KOPT-K1 (cell line): ENCODE data around the gene PPM1E.
"Not testable (repeated sequence)": the region's sequence is repeated elsewhere in the genome, so short reads cannot be mapped to it uniquely, and the experiment has no call there.

ENCODE experiments used
- H3K27ac ChIP-seq: fragments of 200-600 bp; sonication (generic); 2 replicates; pipeline ENCODE4 v1.5.1; 2016; ENCODE audit warnings: antibody characterized with exemption, mild to moderate bottlenecking, low read depth, low read length; ENCODE audit not compliant: poor library complexity, severe bottlenecking
- H3K36me3 ChIP-seq: fragments of 200-600 bp; sonication (generic); 2 replicates; pipeline ENCODE4 v1.5.1; 2017; ENCODE audit warnings: antibody characterized with exemption, mild to moderate bottlenecking, low read length, moderate library complexity; ENCODE audit not compliant: insufficient read depth
- H3K9me3 ChIP-seq: fragments of 200-600 bp; sonication (generic); 2 replicates; pipeline ENCODE4 v1.5.1; 2017; ENCODE audit warnings: antibody characterized with exemption, low read length, mild to moderate bottlenecking; ENCODE audit not compliant: insufficient read depth, poor library complexity, severe bottlenecking

PPM1E gene

DNA sequence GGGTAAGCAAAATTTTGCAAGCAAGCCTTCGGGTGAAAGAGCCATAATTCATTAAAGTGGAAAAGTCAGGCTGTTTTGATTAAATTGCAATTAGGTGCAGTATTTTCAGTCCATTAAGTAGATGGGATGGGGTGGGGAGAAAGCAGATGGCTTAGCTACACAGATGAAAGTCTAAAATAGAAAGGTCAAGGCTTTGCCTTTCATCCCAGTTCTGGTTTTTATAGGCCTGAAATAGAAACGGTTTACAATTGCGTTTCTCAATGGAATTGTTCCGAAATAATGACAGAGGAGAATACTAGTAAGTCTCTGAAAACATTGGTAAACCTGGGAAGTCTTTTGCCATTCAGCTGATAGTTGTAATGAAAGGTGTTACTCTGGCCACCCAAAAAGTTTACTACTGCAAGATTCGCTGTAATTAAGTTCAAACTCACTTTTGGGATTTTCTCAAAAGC is 1.5 kb downstream of the PPM1E start:
- H3K9me3 ChIP-seq: no peaks in the 10 kb centered on the region
- no peaks in the 10 kb centered on the region for H3K36me3 ChIP-seq
- no peak overlapping the region for H3K27ac ChIP-seq

DNA sequence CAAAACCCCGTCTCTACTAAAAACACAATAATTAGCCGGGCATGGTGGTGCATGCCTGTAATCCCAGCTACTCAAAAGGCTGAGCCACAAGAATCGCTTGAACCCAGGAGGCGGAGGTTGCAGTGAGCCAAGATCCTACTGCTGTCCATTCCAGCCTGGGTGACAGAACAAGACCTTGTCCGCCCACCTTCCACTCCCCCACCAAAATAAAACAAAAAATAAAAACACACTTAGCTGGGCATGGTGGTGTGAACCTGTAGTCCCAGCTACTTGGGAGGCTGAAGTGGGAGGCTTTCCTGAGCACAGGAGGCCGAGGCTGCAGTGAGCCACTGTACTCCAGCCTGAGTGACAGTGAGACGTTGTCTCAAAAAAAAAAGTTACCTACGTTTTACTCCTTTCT is 3.2 kb downstream of the PPM1E start:
- H3K27ac ChIP-seq: no peak overlapping the region

DNA sequence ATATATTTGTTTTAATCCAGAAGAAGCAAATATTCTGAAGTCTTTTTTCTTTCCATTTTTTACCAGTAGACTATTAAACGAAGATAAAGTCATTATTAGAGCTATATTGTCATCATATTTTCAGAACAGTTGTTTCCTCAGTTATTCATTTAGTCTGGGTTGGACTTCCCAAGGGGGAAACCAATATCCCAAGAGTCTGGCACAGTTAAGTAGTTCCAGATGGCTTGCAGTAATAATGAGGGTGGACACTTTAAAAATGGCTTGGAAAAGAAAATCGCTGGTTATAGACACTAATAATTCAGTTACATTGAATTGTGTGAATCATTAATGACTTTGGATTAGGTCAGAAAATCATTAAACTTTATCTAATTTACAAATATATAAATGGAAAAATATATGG is 3.9 kb downstream of the PPM1E start:
- no peaks in the 10 kb centered on the region for H3K9me3 ChIP-seq
- no peak overlapping the region for H3K27ac ChIP-seq
- no peaks in the 10 kb centered on the region for H3K36me3 ChIP-seq

More for the DNA sequence above, 3.2 kb downstream of the PPM1E start:
- no peaks in the 10 kb centered on the region for H3K36me3 ChIP-seq
- H3K9me3 ChIP-seq: no peaks in the 10 kb centered on the region

DNA sequence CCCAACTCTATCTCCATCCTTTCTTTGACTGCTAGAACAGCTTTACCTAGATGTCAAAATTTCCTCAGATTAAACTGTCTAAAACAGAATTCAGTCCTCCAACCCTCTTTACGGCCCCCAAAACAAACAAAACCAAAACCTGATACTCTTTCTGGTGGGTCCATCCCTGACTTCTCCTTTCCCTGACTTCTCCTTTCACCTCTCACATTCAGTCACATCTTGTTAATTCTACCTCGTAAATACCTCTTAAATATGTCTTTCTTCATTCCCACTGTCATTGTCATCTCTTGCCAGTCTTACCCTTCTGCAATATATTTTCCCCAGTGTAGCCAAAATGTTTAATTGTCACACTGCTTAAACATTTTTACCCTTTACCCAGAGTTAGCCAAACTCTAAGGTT is 4.6 kb downstream of the PPM1E start:
- Histone ChIP-seq H3K36me3 (no peaks in the 10 kb centered on the region), H3K27ac (no peak overlapping the region), H3K9me3 (no peaks in the 10 kb centered on the region)

DNA sequence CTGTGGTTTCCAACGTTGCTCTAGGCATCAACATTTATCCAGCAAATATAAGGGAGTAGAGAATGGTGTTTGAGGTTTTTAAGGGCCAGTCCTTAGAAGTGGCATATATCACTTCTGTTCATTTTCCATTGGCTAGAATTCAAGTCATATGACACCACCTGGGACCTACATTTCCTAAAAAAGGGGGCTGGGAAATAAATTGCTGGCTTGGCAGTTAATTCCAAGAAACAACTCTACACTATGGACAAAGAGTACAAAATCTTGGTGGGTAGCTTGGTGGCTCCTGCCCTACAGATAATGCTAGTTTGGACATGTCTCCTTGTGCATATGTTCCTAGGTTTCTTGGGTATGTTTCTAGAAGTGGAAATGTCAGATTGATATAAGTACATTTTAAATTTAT is 7.6 kb downstream of the PPM1E start:
- no peaks in the 10 kb centered on the region for H3K36me3 ChIP-seq
- H3K27ac ChIP-seq: no peak overlapping the region
- H3K9me3 ChIP-seq: no peaks in the 10 kb centered on the region

DNA sequence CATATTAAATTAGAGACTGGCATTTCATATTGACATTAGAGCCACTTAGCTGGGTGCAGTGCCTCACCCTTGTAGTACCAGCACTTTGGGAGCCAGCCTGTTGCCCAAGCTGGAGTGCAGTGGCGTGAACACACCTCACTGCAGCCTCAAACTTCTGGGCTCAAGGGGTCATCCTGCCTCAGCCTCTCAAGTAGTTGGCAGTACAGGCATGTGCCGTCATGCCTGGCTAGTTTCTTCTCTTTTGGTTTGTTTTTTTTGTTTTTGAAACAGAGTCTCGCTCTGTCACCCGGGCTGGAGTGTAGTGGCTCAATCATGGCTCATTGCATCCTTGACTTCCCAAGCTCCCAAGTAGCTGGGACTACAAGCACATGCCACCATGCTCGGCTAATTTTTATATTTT is 8.7 kb downstream of the PPM1E start:
- H3K27ac ChIP-seq: no peak overlapping the region
- no peaks in the 10 kb centered on the region for H3K36me3 ChIP-seq

DNA sequence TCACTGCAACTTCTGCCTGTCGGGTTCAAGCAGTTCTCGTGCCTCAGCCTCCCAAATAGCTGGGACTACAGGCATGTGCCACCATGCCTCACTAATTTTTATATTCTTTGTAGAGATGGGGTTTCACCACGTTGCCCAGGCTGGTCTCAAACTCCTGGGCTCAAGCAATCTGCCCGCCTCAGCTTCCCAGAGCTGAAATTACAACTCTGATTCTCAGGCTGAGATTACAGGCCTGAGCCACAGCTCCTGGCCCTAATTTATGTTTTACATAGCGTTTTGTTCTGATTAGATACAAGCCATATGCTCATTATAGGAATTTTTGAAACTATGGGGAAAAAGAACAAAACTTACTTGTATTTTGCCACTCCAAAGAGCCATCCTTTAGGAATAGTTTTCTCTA is 22.8 kb downstream of the PPM1E start:
- not testable (repeated sequence) for H3K9me3 ChIP-seq, H3K27ac ChIP-seq

More for the DNA sequence above, 8.7 kb downstream of the PPM1E start:
- no peaks in the 10 kb centered on the region for H3K9me3 ChIP-seq

DNA sequence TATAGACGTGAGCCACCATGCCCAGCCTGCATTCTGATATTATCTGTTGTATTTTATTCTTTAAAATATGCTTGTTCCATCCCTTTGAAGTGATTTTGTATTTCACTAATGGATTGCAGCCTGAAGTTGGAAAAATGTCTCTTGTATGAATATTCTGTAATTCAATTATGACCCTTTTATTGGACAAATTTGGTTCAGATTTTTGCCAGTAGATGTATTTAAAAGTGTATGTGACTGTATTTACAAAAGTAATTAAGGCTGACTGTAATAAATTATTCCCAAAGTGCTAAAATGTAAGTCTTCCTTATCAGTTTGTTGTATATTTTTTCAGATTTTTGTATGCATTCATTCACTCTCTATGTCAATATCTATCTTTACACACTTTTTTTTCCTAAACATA is 23.8 kb downstream of the PPM1E start:
- no peak overlapping the region for H3K27ac ChIP-seq
- H3K9me3 ChIP-seq: no peaks in the 10 kb centered on the region
- no peaks in the 10 kb centered on the region for H3K36me3 ChIP-seq

More for the DNA sequence above, 22.8 kb downstream of the PPM1E start:
- H3K36me3 ChIP-seq: not testable (repeated sequence)

DNA sequence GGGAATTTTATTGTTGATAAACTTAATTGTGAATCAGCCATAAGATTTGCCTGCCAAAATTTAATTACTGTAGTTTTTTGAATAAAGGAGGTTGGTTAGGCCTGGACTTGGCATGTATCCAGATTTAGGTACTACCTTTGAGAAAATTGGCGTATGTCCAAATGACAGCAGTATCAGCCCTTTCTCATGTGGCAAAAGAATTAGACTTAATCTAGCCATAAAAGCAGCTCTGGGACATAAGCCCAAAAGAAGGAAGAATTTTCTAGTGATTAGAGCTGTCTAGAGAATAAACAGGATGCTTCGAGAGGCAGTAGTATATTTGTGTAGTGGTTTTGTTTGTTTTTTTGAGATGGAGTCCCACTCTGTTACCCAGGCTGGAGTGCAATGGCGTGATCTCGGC is 27.7 kb downstream of the PPM1E start:
- no peaks in the 10 kb centered on the region for H3K36me3 ChIP-seq
- H3K27ac ChIP-seq: no peak overlapping the region
- H3K9me3 ChIP-seq: no peaks in the 10 kb centered on the region

DNA sequence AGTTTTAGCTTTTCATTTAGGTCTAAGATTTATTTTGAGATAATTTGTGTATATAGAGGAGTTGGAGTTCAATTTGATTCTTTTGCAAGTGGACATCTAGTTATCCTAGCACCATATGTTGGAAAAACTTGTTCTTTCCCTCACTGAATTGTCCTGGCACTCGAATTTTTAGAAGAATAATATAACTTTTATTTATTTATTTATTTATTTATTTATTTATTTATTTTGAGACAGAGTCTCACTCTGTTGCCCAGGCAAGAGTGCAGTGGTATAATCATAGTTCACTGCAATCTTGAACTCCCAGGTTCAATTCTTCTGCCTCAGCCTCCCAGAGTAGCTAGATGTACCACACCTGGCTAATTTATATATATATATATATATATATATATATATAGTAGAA is 29.4 kb downstream of the PPM1E start:
- H3K36me3 ChIP-seq: no peaks in the 10 kb centered on the region
- H3K9me3 ChIP-seq: no peaks in the 10 kb centered on the region
- H3K27ac ChIP-seq: no peak overlapping the region

DNA sequence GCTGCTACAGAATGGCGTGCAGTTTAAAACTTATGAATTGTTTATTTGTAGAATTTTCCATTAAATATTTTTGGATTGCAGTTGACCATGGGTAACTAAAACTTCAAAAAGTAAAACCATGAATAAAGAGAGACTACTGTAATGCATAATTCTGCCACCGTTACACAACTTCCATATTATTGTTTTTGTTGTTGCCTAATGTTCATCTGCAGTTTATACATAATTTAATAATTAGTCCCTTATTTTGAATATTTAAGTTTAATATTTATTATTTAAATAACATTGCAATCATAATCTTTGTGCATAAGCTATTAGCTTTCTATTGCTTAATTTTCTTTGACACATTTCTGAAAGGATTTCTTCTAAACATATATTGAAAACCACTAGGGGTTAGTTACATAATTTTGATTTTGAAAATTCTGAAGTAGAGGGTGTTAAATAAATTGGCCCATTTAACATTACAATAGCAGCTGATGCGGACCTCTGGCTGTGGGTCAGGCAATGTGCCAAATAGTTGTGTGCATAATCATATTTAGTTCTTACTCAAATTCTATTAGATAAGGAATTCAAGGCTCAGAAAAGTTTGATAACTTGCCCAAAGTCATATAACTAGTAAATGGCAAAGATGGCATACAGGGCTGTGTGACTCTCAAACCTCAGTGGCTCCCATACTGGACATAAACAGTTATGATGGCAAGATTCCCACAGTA is 31.1 kb downstream of the PPM1E start:
- Histone ChIP-seq H3K27ac (no peak overlapping the region), H3K9me3 (no peaks in the 10 kb centered on the region), H3K36me3 (no peaks in the 10 kb centered on the region)

DNA sequence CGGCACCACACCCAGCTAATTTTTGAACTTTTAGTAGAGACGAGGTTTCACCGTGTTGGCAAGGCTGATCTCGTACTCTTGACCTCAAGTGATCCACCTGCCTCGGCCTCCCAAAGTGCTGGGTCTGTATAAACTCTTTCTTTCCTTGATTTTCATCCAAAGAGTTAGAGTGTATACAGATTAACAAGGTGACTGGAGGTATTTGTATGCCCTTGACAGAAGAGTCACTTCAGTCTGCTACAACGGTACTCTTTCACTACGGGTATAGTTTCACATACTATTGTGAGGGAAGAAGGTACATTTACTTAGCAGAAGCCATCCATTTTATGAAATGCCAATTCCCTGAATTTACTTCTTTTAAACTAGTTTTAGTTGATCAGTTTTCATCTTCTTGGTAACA is 32.5 kb downstream of the PPM1E start:
- no peak overlapping the region for H3K27ac ChIP-seq
- no peaks in the 10 kb centered on the region for H3K36me3 ChIP-seq
- no peaks in the 10 kb centered on the region for H3K9me3 ChIP-seq

DNA sequence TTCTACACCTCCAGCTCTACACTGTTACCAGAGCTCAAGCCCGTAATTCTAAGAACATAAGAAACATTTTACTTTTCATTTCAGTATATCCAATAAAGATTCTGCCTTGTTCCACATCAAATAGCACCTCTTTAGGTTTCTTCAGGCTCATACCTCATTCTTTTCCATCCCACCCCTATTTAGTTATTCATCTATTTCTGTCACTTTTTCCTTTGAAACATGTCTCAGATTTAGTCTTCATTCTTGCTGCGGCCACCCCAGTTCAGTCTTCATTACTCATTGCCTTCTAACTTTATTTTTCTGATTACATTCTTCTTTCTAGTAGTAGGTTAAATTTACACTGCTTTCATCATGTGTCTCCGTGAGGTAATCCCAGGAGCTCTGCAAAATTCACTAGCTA is 33.5 kb downstream of the PPM1E start:
- Histone ChIP-seq H3K9me3 (no peaks in the 10 kb centered on the region), H3K27ac (no peak overlapping the region), H3K36me3 (no peaks in the 10 kb centered on the region)

DNA sequence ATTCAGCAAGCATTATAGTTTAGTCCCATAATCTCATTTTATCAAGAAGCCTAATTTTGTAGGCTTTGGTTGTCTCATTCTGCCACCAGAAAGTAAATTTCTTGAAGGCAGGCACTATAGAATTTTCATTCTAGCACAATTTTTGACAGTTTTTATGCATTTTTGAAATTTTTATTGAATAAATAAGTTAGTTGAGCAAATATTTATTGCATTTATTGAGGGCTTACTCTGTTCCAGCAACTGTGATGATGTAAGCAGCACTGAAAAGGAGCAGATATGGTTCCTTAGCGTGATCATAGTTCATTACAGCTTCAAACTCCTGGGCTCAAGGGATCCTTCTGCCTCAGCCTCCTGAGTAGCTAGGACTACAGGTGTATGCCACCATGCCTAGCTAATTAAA is 34.2 kb downstream of the PPM1E start:
- Histone ChIP-seq H3K36me3 (no peaks in the 10 kb centered on the region), H3K27ac (no peak overlapping the region), H3K9me3 (no peaks in the 10 kb centered on the region)

DNA sequence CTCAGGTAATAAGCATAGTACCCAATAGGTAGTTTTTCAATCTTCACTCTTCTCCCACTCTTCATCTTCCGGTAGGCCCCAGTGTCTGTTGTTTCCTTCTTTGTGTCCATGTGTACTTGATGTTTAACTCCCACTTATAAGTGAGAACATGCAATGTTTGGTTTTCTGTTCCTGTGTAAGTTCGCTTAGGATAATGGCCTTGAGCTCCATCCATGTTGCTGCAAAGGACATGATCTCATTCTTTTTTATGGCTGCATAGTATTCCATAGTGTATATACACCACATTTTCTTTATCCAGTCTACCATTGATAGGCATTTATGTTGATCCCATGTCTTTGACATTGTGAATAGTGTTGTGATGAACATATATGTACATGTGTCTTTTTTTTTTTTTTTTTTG is 38.9 kb downstream of the PPM1E start:
- H3K9me3 ChIP-seq, H3K27ac ChIP-seq, H3K36me3 ChIP-seq: not testable (repeated sequence)

DNA sequence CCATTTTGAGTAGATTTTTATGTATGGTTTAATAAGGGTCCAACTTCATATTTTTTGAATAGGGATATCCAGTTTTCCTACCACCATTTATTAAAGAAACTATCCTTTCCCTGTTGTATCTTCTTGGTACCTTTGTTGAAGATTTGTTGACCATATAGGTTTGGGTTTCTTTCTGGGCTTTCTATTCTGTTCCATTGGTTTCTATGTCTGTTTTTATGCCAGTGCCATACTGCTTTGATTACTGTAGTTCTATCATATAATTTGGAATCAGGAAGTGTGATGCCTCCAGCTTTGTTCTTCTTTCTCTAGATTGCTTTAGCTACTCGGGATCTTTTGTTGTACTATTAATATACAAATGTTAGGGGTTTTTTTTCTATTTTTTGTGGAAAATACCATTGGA is 46.5 kb downstream of the PPM1E start:
- Histone ChIP-seq H3K36me3 (no peaks in the 10 kb centered on the region), H3K27ac (no peak overlapping the region), H3K9me3 (peaks cover 9% of the 10 kb centered on the region)
